22Rv1 (cell line): ENCODE results near the gene TLE1.

Source experiments
- H3K27ac ChIP-seq: fragments of 450-650 bp; 2 replicates; pipeline ENCODE4 v1.5.1; 2017
- ZFX ChIP-seq: fragments of 450-650 bp; IDR thresholded peaks from 2 replicates; pipeline ENCODE4 v1.6.1; 2017; ENCODE audit warnings: antibody characterized with exemption, borderline replicate concordance
- TF ChIP-seq, protein P1 (sequence below): fragments of 450-650 bp; IDR thresholded peaks from 2 replicates; pipeline ENCODE4 v1.5.1; 2017; ENCODE audit warnings: mild to moderate bottlenecking

Gene TLE1

GRCh38 chr9:81550207-81550583, 139.2 kb downstream of the TLE1 start:
- no peak overlapping the region for H3K27ac ChIP-seq
- TF ChIP-seq, protein P1, sequence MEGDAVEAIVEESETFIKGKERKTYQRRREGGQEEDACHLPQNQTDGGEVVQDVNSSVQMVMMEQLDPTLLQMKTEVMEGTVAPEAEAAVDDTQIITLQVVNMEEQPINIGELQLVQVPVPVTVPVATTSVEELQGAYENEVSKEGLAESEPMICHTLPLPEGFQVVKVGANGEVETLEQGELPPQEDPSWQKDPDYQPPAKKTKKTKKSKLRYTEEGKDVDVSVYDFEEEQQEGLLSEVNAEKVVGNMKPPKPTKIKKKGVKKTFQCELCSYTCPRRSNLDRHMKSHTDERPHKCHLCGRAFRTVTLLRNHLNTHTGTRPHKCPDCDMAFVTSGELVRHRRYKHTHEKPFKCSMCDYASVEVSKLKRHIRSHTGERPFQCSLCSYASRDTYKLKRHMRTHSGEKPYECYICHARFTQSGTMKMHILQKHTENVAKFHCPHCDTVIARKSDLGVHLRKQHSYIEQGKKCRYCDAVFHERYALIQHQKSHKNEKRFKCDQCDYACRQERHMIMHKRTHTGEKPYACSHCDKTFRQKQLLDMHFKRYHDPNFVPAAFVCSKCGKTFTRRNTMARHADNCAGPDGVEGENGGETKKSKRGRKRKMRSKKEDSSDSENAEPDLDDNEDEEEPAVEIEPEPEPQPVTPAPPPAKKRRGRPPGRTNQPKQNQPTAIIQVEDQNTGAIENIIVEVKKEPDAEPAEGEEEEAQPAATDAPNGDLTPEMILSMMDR, result no peak
- TF ChIP-seq ZFX, result no peak

GRCh38 chr9:81549500-81550206, 139.7 kb downstream of the TLE1 start:
- TF ChIP-seq, protein P1, result no peak
- no peak for TF ChIP-seq ZFX
- no peak overlapping the region for H3K27ac ChIP-seq

GRCh38 chr9:81548911-81549310, 140.4 kb downstream of the TLE1 start:
- TF ChIP-seq, protein P1, result no peak
- TF ChIP-seq ZFX, result no peak
- H3K27ac ChIP-seq, result no peak overlapping the region

GRCh38 chr9:81546489-81546888, 142.9 kb downstream of the TLE1 start:
- no peak overlapping the region for H3K27ac ChIP-seq
- TF ChIP-seq, protein P1, result no peak
- no peak for TF ChIP-seq ZFX

- TF ChIP-seq, protein P1, result no peak
- TF ChIP-seq ZFX, result no peak
- H3K27ac ChIP-seq, result no peak overlapping the region
Observed at GRCh38 chr9:81543695-81544094, 145.7 kb downstream of the TLE1 start.

DNA sequence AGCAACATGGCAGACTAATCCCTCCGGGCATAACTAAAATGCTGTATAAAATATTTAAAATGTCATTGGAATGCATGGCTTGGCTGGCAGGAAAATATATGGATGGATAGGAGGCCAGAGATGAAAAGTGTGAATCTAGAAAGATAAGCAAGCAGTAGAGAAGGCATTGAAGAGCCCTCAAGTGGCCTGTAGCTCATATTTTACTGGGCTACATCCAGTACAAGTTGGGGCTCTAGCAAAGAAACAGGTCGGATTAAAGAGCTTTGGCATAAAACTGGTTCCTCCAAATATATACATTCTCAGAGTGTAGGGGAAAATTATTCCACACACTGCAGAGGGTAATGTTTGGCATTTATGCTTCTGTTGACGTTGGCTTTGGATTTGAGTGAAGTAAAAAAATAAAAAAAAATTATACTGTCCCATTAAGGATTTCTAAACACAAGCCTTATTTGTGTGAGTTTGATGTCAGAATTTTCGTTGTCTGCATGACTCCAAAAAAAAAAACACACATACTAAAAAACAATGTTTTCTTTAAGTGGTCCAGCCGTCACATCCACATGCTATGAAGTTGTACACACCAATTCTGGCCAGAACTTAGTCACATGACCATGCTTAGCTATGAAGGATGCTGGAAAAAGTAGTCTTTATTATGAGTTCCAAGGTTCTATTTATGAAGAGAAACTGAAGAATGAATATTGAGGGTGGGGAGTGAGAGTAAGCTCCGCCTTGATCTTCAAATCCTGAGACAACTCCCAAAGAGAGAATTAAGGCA, 147.0 kb downstream of the TLE1 start:
- H3K27ac ChIP-seq, result no peak overlapping the region
- no peak for TF ChIP-seq ZFX
- TF ChIP-seq, protein P1, result no peak

GRCh38 chr9:81540142-81540710, 149.1 kb downstream of the TLE1 start:
- no peak overlapping the region for H3K27ac ChIP-seq
- TF ChIP-seq, protein P1, result no peak
- TF ChIP-seq ZFX, result no peak
